22Rv1 (cell line): ENCODE data around the gene TOR1AIP2.
A peak's percentile ranks its signal among the peaks of the same experiment; 100 is the strongest.

Experiments
- H3K27ac ChIP-seq: fragments of 450-650 bp; 2 replicates; pipeline ENCODE4 v1.5.1; 2017
- ZFX ChIP-seq: fragments of 450-650 bp; IDR thresholded peaks from 2 replicates; pipeline ENCODE4 v1.6.1; 2017; ENCODE audit warnings: antibody characterized with exemption, borderline replicate concordance
- TF ChIP-seq, protein P1 (sequence below): fragments of 450-650 bp; IDR thresholded peaks from 2 replicates; pipeline ENCODE4 v1.5.1; 2017; ENCODE audit warnings: mild to moderate bottlenecking

Gene TOR1AIP2

DNA sequence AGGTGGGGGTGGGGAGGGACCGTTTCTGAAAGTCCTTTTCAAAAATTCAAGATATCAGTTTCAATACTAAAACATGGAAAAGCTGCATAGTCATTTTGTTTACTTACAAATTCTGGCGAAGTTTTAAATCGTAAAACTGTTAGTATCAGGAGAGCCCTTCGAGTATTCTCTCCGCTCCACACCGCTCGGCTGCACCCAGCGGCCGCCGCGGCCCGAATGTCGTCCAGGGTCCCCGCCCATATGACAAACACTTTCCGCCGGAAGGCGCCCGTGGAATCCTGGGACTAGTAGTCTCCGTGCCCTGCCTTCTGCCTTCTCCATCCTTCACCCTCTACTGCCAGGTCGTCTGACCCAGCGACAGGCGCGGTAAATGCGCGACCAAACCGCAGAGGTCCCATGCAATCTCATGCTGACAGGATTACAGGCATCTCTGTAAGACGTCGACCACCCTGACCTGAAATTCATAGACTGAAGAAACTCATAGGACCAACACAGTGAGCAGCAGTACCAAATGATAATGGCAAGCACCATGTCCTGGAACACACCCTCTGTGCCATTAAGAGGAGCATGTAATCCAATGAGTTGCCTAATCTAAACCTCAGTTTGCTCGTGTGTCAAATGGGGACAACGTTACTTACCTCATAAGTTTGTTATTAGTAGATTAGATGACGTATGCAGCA lies at the start of gene TOR1AIP2:
Gene TOR1AIP2, minus strand, starts transcription at position 218 of the 680 bp plus-strand sequence. CDS start 25,138 bp downstream, outside the sequence.
- TF ChIP-seq ZFX = no peak
- TF ChIP-seq, protein P1, sequence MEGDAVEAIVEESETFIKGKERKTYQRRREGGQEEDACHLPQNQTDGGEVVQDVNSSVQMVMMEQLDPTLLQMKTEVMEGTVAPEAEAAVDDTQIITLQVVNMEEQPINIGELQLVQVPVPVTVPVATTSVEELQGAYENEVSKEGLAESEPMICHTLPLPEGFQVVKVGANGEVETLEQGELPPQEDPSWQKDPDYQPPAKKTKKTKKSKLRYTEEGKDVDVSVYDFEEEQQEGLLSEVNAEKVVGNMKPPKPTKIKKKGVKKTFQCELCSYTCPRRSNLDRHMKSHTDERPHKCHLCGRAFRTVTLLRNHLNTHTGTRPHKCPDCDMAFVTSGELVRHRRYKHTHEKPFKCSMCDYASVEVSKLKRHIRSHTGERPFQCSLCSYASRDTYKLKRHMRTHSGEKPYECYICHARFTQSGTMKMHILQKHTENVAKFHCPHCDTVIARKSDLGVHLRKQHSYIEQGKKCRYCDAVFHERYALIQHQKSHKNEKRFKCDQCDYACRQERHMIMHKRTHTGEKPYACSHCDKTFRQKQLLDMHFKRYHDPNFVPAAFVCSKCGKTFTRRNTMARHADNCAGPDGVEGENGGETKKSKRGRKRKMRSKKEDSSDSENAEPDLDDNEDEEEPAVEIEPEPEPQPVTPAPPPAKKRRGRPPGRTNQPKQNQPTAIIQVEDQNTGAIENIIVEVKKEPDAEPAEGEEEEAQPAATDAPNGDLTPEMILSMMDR = no peak
- peak within 1 kb of the TSS; percentile 47 for H3K27ac ChIP-seq

DNA sequence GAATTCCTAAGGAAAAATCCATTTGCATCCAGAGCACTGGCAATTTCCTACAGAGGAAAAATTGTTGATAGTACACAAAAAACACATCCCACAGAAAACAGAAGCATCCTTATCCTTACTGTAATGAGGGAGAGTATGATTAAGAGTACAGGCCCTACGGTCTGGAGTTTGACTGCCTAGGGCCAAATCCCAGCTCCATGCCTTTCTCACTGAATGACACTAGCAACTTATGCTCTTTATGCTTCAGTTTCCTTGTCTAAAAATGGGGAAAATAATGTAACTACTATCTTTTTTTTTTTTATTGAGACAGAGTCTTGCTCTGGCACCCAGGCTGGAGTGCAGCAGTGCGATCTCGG lies 49.2 kb upstream of the TOR1AIP2 start:
- no peak overlapping the region for H3K27ac ChIP-seq
- TF ChIP-seq, protein P1 = no peak
- no peak for TF ChIP-seq ZFX

DNA sequence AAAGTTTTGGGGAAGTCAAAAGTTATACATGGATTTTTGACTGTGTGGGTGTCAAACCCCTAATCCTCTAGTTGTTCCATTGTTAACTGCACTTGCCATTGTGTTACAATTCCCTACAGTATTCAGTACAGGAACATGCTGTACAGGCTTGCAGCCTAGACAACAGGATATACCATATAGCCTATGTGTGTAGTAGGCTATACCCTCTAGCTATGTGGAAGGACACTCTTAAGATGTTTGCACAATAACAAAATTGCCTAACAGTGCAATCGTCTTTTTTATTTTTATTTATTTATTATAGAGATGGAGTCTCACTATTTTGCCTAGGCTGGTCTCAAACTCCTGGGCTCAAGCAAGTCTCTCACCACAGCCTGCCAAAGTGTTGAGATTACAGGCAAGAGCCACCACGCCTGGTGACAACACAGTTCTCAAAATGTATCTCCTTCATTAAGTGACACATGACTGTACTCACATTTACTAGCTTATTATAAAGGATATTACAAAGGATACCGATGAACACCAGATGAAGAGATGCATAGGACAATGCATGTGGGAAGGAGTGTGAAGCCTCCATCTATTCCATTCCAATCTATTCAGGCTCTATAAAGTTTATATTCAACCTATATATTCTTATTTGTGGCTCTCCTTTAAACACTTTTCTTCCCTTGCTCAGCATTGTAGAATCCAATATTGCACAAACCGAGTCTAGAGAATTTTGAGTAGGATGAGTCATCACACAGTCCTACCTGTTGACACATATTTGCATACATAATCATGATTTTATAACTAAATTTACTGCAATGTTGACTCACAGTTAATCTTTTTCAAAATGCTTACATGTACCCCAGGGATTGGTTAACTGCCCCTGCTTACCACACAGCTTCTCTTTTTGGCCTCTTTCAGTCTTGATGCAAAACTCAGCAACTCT lies 48.6 kb upstream of the TOR1AIP2 start:
- no peak overlapping the region for H3K27ac ChIP-seq
- TF ChIP-seq ZFX = no peak
- TF ChIP-seq, protein P1 = no peak

DNA sequence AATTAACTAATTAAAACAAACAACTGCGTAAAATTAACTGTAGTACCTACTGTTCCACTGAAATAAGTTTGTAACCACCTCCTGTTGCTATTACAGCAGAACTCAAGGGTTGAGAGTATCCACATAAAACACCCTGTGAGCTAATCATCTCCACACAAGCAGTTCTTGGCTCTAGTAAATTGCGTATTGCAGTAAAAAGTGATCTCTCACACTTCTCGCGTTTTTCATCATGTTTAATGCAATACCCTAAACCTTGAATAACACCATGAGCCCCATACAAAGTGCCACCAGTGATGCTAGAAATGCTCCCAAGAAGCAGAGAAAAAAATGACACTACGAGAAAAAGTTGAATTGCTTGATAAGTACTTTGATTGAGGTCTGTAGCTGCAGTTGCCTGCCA lies 47.7 kb upstream of the TOR1AIP2 start:
- no peak overlapping the region for H3K27ac ChIP-seq
- TF ChIP-seq, protein P1 = no peak
- no peak for TF ChIP-seq ZFX

DNA sequence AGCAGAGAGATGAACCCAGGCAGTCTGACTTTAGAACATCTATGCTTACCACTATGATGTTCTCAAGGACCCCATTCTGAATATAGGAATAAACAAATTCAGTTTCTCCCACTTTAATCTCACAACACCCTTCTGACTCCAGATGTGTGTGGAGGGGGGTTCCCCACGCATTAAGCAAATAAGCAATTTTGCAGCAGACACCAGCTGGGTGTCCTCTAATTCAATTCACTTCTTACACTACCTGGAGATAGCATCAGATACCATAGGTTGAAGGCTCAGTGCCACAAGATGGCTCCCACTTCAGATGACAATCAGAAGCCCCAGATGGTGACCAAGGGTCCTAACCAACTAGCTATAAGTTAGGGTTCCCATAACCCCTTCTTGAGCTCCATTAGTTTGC lies 46.7 kb upstream of the TOR1AIP2 start:
- TF ChIP-seq, protein P1 = no peak
- no peak for TF ChIP-seq ZFX

DNA sequence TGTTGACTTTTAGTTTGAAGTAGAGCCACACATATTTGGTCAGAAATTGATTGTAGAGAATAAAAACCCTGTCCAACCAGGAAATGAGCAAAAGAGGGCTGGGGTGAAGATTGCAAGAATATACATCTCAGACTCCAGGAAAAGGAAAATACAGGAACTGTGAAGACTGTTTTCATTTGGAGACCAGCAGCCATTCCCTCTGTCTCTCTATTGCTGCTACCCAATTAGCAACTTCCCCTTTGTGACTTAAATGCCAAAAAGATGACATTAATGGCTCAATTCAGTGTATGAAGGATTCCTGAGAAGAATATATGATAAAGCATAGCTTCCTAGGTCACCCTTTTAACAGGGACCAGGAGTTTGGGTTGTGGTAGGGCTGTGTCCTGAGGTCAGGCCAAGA lies 45.4 kb upstream of the TOR1AIP2 start:
- TF ChIP-seq ZFX = no peak
- TF ChIP-seq, protein P1 = no peak
- H3K27ac ChIP-seq = no peak overlapping the region

More for the DNA sequence above, 46.7 kb upstream of the TOR1AIP2 start:
- no peak overlapping the region for H3K27ac ChIP-seq
